ENCODE results near the gene NTM.

DNA sequence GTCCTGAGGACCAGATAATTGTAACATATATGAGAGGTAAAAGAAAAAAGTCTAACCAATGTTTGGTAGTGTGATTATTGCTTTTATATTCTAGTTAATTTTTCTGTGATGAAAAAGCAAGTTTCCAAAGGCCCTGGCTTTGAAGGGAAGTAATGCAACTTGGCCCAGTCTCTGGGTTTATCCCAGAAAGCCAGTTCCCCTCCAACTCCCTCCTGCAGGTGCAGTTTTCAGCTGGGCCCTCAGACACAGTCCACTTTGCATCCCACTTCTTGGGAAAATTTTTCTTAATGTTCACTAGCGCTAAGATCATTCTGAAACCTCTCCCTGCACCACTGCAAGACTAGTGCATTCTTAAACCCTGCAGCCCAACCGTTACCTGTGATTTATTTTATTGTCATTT is 586.8 kb downstream of the NTM start:
- TF ChIP-seq POLR2A (IDR thresholded peaks at IDR 0.05) = no peak
- TF ChIP-seq, protein P1, sequence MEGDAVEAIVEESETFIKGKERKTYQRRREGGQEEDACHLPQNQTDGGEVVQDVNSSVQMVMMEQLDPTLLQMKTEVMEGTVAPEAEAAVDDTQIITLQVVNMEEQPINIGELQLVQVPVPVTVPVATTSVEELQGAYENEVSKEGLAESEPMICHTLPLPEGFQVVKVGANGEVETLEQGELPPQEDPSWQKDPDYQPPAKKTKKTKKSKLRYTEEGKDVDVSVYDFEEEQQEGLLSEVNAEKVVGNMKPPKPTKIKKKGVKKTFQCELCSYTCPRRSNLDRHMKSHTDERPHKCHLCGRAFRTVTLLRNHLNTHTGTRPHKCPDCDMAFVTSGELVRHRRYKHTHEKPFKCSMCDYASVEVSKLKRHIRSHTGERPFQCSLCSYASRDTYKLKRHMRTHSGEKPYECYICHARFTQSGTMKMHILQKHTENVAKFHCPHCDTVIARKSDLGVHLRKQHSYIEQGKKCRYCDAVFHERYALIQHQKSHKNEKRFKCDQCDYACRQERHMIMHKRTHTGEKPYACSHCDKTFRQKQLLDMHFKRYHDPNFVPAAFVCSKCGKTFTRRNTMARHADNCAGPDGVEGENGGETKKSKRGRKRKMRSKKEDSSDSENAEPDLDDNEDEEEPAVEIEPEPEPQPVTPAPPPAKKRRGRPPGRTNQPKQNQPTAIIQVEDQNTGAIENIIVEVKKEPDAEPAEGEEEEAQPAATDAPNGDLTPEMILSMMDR (IDR thresholded peaks at IDR 0.05) = no peak

All from adrenal gland (tissue), 5 donors.